Tibial nerve (tissue), 4 donors: ENCODE data around the gene APC2. TPM values are rescaled to one million over a fixed set of nuclear protein-coding genes. Genes with fewer than 3 reads are reported as not detected.

ENCODE experiments used
- DNase-seq, 2 donors: peaks; one replicate each; pipeline ENCODE4 v3.0.0-alpha.2; 2019; ENCODE audit warnings: low spot score in 2 of 2
- H3K27ac ChIP-seq, 4 donors: fragments of 200-600 bp; sonication (generic) in 3 of 4; one replicate each; pipeline ENCODE4 v1.5.1; 2017 to 2019; ENCODE audit warnings: mild to moderate bottlenecking in 1 of 4
- H3K27me3 ChIP-seq, 2 donors: fragments of 200-600 bp; sonication (generic) in 1 of 2; one replicate each; pipeline versions ENCODE4 v1.5.1 to v1.6.0; 2017 to 2019
- H3K36me3 ChIP-seq, 3 donors: fragments of 200-600 bp; sonication (generic); one replicate each; pipeline ENCODE4 v1.5.1; 2018 to 2019
- H3K4me1 ChIP-seq, 4 donors: fragments of 200-600 bp; sonication (generic) in 3 of 4; one replicate each; pipeline ENCODE4 v1.5.1; 2017 to 2019
- H3K4me3 ChIP-seq, 4 donors: fragments of 200-600 bp; sonication (generic) in 3 of 4; one replicate each; pipeline ENCODE4 v1.5.1; 2017 to 2019; ENCODE audit warnings: mild to moderate bottlenecking in 1 of 4, moderate library complexity in 1 of 4
- H3K9me3 ChIP-seq, 4 donors: fragments of 200-600 bp; sonication (generic) in 3 of 4; one replicate each; pipeline ENCODE4 v1.5.1; 2017 to 2019
- EP300 ChIP-seq, 2 donors: sonication (generic); formaldehyde crosslinking; IDR thresholded peaks; one replicate each; pipeline ENCODE4 v1.6.1; 2017; ENCODE audit warnings: antibody characterized with exemption in 2 of 2, mild to moderate bottlenecking in 1 of 2
- POLR2A ChIP-seq, 2 donors: fragments of 450-650 bp; IDR thresholded peaks; one replicate each; pipeline ENCODE4 v1.6.1; 2017; ENCODE audit warnings: antibody characterized with exemption in 2 of 2, mild to moderate bottlenecking in 2 of 2, moderate library complexity in 2 of 2
- WGBS, 2 donors: methylation state at CpG; one replicate each; pipeline ENCODE4 v1.1.5; 2018; 5-methylcytosine and 5-hydroxymethylcytosine counted together
- total RNA-seq, 4 donors: library from RNA; depleted of rRNA; stranded (reverse); fragments of >200 nt; gene quantifications; one replicate each; pipeline ENCODE4 v1.1.0, GENCODE V29; 2016
- TF ChIP-seq, protein P1 (sequence below), 5 experiments: fragments of 200-600 bp in 3 of 5; fragments of 450-650 bp in 2 of 5; sonication (generic) in 3 of 5; IDR thresholded peaks; one replicate each; pipeline ENCODE4 v1.5.1; 2016 to 2019; ENCODE audit warnings: antibody characterized with exemption in 5 of 5, mild to moderate bottlenecking in 3 of 5, moderate library complexity in 2 of 5

APC2 gene
- total RNA-seq, 4 donors from 2014 or later, result 1.7 to 10.2 (median 4.2) TPM

- no peak for DNase-seq
Measured at GRCh38 chr19:1487576-1488281, 37.8 kb downstream of the APC2 start.

DNA sequence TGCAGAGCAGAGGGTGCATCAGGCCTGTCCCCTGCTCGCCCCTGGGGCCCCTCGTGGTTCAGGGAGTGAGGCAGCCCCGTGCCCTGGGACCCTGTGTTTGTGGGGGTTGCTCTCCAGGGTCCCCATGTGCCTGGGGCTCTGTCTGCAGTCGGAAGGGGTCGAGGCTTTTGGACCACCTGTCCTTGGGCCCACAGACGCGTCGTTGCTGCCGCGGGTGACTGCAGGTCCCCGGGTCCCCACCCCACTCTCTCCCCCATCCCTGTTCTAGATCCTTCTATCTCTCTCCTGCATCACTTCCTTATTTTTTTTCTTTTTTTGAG, 38.3 kb downstream of the APC2 start:
- TF ChIP-seq EP300 (IDR thresholded peaks at IDR 0.05), result no peak
- no peak for TF ChIP-seq POLR2A (IDR thresholded peaks at IDR 0.05)
- TF ChIP-seq, protein P1, sequence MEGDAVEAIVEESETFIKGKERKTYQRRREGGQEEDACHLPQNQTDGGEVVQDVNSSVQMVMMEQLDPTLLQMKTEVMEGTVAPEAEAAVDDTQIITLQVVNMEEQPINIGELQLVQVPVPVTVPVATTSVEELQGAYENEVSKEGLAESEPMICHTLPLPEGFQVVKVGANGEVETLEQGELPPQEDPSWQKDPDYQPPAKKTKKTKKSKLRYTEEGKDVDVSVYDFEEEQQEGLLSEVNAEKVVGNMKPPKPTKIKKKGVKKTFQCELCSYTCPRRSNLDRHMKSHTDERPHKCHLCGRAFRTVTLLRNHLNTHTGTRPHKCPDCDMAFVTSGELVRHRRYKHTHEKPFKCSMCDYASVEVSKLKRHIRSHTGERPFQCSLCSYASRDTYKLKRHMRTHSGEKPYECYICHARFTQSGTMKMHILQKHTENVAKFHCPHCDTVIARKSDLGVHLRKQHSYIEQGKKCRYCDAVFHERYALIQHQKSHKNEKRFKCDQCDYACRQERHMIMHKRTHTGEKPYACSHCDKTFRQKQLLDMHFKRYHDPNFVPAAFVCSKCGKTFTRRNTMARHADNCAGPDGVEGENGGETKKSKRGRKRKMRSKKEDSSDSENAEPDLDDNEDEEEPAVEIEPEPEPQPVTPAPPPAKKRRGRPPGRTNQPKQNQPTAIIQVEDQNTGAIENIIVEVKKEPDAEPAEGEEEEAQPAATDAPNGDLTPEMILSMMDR (IDR thresholded peaks at IDR 0.05), result no peak
- Histone ChIP-seq H3K9me3 (no peaks in the 10 kb centered on the region), H3K27me3 (peaks cover 0 to 10% of the 10 kb centered on the region in 2 donors), H3K36me3 (no peaks in the 10 kb centered on the region), H3K4me1 (peaks cover 0 to 22% (median 13%) of the 10 kb centered on the region in 4 donors), H3K27ac (no peak overlapping the region), H3K4me3 (no peak overlapping the region)
- WGBS, 2 donors, result 88 to 92% methylated on average over 8 to 10 of the region's 11 CpGs
- DNase-seq, result no peak

More at GRCh38 chr19:1487576-1488281, 37.8 kb downstream of the APC2 start:
- 87 to 90% methylated on average over 22 to 38 of the region's 40 CpGs for WGBS, 2 donors
- Histone ChIP-seq H3K4me3 (no peak overlapping the region), H3K9me3 (no peaks in the 10 kb centered on the region), H3K36me3 (no peaks in the 10 kb centered on the region), H3K27me3 (peaks cover 0 to 10% of the 10 kb centered on the region in 2 donors), H3K4me1 (peaks cover 0 to 22% (median 13%) of the 10 kb centered on the region in 4 donors), H3K27ac (no peak overlapping the region)
- TF ChIP-seq EP300 (IDR thresholded peaks at IDR 0.05) (no peak), POLR2A (IDR thresholded peaks at IDR 0.05) (no peak)
- TF ChIP-seq, protein P1 (IDR thresholded peaks at IDR 0.05), result no peak

GRCh38 chr19:1489463-1490310, 39.8 kb downstream of the APC2 start:
- no peaks in the 10 kb centered on the region for H3K36me3 ChIP-seq
- H3K9me3 ChIP-seq, result no peaks in the 10 kb centered on the region
- no peak for DNase-seq
- peak overlapping the region; percentile 65 to 87 (median 74) for H3K27ac ChIP-seq
- H3K27me3 ChIP-seq, result peaks cover 0 to 10% of the 10 kb centered on the region in 2 donors
- TF ChIP-seq POLR2A (IDR thresholded peaks at IDR 0.05) (no peak), EP300 (IDR thresholded peaks at IDR 0.05) (no peak)
- TF ChIP-seq, protein P1 (IDR thresholded peaks at IDR 0.05), result no peak
- H3K4me3 ChIP-seq, result peak overlapping the region; percentile 41 to 63 (median 51)
- peaks cover 0 to 22% (median 13%) of the 10 kb centered on the region in 4 donors for H3K4me1 ChIP-seq
- WGBS, 2 donors, result 26 to 30% methylated on average over 24 to 27 of the region's 37 CpGs

DNA sequence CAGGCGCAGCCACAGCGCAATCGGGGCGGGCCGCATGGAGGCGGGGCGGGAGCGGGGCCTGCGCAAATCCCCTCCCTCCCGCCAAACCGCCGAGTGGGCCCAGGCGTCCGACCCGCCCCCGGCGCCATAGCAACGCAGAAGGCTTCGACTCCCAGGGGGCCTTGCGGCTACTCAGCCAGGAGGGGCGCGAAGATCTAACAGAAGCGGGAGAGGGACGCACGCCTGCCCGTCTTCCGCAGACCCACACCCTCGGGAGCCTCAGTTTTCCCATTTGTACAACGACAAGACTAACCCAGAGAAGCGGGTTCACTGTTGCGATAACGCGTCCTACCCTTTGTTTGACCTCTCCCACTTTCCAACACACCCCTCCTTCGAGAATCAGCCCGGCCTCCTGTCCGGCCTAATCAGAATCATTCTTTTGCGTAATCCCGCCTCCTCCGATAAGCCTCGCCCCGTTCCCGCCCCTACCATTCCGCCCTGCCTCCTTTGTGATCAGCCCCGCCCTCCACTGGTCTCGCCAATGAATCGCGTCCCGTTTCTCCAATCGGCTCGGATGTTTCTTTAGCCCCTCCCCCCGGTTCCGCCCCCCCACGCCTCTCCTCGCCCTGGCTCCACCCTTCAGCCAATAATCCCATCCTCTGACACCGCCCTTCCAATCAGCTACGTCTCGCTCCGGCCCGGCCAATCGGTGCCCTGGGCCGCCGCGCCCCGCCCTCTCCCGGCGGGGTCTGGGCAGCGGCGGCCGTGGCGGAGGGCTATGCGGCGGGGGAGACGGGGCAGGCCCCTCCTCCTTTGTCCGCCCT, 40.6 kb downstream of the APC2 start, which contains the start of gene PCSK4:
Gene PCSK4 (minus strand): TSS at position 40 of the 803 bp plus-strand sequence. CDS start 4 bp downstream, at position 36.
- peak; percentile 98 to 99 for DNase-seq
- H3K27me3 ChIP-seq, result peaks cover 0 to 10% of the 10 kb centered on the region in 2 donors
- TF ChIP-seq EP300 (IDR thresholded peaks at IDR 0.05) (peak; percentile 69 to 75), POLR2A (IDR thresholded peaks at IDR 0.05) (no peak)
- TF ChIP-seq, protein P1 (IDR thresholded peaks at IDR 0.05), result peak in 1 of 5 experiments; percentile 24
- H3K9me3 ChIP-seq, result no peaks in the 10 kb centered on the region
- H3K36me3 ChIP-seq, result no peaks in the 10 kb centered on the region
- WGBS, 2 donors, result 1% methylated on average over 45 to 59 of the region's 74 CpGs
- peaks cover 0 to 22% (median 13%) of the 10 kb centered on the region in 4 donors for H3K4me1 ChIP-seq
- H3K4me3 ChIP-seq, result peak within 1 kb of the TSS; percentile 53 to 63 (median 61)
- H3K27ac ChIP-seq, result peak within 1 kb of the TSS; percentile 65 to 87 (median 74)
